ENCODE measurements around the gene RPS15.
"Not testable (repeated sequence)": the region's sequence is repeated elsewhere in the genome, so short reads cannot be mapped to it uniquely, and the experiment has no call there.

The RPS15 gene

DNA sequence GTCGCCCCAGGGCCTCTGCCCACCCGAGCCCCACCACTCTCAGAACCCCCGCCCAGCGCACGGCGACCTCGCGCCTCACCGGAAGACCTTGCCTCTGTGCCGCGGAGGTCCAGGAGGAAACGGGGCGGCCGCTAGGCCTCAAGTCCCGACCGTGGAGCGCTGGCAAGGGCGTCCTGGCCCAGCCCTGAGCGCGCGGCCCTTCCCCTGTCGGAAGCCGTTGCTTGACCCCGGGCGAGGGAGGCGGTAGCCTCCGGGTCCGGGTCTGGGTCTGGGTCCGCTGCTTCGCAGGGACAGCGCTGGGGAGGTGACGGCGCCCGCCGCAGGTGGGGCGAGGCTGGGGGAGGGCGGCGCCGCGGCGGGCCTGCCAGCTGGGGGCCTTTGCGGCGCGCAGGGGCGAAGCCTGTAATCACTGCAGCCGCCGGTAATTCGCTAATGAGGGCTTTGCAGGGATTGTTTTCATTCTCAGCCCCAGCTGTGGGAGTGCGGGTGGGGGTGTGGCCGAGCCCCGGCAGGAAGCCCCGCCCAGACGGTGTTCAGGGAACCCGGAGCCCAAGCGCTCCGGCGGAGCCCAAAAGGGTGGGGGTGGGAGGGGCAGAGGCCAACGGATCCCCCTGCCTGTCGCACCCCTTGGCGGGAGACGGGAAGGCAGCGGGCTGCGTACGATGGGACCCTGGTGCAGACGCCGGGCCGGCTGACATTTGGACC, 32.3 kb downstream of the RPS15 start:
- peak; percentile 75 for DNase-seq
- ATAC-seq: peak; percentile 22

DNA sequence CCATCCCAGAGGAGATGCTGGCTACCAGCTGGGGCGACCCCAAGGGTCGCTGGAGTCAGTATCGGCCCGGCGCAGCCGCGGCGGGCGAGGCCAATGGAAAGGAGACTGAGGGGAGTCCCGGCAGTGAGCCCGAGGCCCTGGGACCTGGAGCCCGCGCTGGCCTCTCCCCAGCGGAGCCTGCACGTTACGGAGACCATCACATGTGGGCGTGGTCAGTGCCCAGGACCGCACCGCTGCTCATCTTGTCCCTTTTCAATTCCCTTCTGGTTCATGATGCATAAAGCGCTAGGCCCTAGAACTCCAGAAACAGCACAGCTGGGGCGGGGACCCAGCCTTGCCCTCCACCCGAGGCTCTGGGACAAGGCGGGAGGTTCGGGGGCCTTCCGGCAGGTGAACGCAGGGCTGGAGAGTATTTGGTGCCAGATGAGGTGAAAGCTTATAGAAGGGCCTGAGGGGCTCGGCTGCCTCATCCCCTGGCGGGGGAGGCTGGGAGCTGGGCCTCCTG, 32.9 kb downstream of the RPS15 start:
- ATAC-seq (no peak), DNase-seq (no peak)

DNA sequence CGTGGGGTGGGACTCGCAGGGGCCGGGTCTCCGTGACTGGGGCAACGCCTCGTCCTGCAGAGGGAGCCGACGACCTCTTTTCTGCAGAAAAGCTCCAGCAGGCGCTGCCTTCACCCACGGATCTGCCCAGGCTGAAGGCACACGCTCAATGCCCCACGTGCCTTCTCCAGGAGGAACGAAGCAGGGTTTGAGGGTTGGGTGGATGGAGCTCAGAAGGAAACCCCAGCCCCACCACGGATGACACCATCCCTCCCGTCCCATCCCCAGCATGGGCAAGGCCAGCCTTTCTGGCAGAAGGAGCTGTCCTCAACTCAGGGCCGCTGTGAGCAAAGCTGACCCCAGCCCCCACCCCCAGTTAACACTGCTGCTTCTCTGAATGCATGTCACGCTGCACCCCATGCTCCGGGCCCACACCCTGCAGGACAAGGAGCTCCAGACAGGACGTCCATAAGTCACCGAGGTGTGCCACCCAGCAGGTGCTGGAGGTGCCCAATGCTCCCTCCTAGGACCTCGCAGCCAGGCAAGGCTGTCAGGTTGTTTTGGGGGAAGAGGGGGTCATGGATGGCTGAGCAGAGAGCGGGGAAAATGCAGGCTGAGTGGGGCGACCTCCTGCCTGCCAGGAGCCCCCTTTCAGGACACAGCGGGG, 33.4 kb downstream of the RPS15 start:
- DNase-seq: no peak
- ATAC-seq: no peak

GRCh38 chr19:1472231-1473084, 34.3 kb downstream of the RPS15 start:
- DNase-seq (no peak), ATAC-seq (no peak)

DNA sequence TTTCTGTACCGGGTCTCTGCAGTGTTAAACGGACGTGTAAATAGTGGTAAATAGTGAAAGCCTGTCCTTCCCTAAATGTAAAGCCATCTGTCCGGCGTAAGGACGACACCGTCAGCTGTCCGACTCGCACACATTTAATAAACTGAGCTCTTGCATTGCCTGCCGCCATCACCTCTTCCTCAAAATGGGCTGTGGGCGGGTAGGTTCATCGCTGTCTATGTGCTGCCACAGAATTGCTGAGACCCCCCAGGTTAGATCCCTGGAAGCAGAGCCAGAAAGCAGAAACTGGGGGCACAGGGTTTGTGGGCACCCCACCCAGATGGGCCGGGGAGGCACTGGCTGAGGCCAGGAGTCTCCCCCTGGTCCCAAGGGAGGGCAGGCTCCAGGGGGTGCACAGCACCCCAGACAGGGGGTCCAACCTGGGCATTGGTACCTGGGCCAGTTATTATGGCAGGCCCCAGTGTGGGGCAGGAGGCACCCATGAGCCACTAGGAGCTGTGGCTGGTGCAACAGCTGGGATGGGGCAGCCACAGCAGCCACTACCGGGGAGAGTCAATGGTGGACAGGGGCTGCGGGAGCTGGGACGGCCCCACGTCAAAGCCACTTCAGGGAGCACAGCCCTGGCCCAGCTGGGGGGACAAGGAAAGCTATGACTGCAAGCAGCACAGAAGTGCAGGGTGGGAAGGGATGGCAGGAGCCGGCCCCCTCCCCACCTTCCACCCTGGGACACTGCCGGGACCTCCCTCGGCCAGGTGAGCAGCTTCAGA, 35.1 kb downstream of the RPS15 start:
- ATAC-seq (no peak), DNase-seq (no peak)

GRCh38 chr19:1474011-1474764, 36.0 kb downstream of the RPS15 start:
- DNase-seq (no peak), ATAC-seq (no peak)

GRCh38 chr19:1474765-1475351, 36.7 kb downstream of the RPS15 start:
- ATAC-seq (no peak), DNase-seq (no peak)

- DNase-seq: no peak
- no peak for ATAC-seq
Measured at GRCh38 chr19:1475751-1476437, 37.7 kb downstream of the RPS15 start.

DNA sequence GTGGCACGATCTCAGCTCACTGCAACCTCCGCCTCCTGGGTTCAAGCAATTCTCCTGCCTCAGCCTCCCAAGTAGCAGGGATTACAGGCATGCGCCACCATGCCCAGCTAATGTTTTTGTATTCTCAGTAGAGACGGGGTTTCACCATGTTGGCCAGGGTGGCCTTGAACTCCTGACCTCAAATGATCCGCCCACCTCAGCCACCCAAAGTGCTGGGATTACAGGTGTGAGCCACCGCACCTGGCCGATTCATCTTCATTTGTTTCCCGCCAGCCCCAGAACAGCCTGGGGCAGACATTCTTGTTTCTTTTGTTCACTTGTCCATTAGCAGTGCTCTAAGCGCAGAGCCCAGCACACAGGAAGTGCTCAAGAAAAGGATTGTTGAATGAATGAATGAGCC, 38.9 kb downstream of the RPS15 start:
- DNase-seq, ATAC-seq: not testable (repeated sequence)

DNA sequence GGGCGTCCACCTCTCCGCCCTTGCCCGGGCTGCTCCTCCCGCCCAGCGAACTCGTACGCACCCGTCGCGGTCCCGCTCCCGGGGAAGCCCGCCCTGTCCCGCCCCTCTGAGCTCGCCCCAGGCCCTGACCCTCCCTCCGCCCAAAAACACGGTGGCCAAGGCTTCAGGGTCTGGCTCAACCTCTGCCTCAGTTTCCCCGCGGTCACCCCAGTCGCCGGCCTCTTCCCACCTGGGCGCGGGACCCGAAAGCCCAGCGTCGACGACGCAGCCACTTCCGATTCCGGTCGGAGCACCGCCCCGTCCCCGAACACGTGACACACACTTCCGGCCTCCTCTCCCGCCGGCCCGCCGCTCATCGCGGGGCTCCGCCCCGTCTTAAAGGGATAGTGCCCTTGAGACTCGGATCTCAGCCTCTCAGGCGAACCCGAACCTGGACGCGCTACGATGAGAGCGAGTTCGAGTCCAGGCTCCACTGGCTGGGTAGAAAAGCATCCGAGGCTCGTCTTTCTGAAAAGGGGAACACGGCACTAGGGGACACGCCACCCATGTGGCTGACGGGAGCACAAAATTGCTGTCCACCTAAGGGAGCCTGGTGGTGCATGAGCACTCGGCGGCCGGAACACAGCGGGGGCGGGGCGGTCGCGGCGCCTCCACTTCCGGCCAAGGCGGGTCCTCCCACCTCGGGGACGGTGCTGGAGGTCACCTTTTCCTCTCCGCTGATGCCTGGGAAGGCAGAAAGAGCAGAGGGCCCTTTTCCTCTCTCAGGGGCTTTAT, 40.9 kb downstream of the RPS15 start, which contains the start of gene C19orf25:
C19orf25 (minus strand) TSS at position 282 of the 774 bp plus-strand sequence. CDS start 312 bp downstream, outside the sequence.
- DNase-seq (peak; percentile 96), ATAC-seq (peak; percentile 93)

- DNase-seq (no peak), ATAC-seq (no peak)
Measured at GRCh38 chr19:1481224-1481892, 43.2 kb downstream of the RPS15 start.

- ATAC-seq: no peak
Measured at GRCh38 chr19:1481893-1482360, 43.7 kb downstream of the RPS15 start.

DNA sequence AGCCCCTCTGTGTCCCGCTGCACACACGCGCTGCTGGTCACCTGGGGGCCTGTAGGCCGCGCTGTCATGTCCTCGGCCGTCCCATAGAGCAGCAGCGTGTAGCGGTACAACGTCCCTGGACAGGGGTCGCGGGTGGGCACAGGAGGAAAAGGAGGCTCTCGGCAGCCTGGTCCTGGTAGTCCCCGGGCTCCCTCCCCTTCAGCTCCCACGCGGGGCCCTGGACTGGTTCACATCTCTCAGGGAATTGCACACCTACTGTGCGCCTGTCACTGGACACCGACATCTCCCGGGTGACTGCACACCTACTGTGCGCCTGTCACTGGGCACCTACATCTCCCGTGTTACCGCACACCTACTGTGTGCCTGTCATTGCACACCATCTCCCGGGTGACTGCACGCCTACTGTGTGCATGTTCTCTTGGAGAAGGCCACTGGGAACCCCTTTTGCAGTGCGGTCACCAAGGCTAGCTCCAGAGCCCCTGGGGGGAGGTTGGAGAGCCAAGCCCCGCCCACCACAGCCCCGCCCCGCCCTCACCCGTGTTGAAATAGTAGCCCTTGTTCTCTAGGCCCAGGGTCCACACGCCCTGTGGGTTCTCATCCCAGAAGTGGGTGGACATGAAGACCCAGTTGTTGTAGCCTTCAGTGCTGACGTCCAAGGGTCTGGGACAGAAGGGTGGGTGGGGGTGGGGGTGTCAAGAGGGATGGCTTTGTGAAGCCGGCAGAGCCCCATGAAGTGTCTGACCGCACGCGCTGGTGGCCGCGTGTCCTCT, 44.4 kb downstream of the RPS15 start:
- DNase-seq (no peak), ATAC-seq (no peak)

More at GRCh38 chr19:1481893-1482360, 43.7 kb downstream of the RPS15 start:
- no peak for DNase-seq

DNA sequence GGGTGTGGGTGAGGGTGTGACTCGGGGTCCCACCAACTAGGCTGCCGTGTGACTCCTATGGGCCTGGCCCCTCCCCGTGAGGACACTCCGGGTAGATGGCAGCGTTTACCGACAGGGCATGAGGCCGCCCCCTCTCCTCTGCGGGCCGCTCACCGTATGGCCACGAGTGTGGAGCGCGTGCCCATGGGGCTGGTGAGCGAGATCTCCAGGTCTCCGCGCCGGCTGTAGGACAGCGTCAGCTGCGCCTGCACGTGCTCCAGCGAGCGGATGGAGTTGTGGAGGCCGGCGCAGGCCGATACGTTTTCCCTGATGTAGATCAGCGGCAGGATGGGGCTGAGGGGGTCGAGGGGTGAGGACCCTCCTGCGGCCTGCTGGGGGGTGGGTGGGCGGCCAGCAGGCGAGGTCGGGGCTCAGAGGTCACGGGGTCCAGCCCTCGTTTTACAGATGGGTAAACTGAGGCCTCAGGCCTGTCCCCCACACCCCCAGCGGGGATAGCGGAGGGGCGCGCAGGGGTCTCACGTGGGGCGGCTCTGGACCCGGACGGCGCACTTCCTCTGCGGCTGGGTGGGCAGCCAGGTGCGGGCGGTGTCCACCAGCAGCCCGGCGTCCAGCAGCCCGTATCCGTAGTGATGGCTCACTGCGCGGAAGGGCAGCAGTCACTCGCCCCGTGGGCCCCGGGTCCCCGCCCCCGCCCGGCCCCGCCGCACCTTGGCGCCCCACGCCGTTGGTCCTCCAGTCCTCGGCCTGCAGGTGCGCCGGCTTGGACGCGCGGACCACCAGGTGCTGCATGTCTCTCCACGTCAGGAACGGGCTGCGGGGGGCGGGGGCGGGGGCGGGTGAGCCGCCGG, 45.2 kb downstream of the RPS15 start:
- DNase-seq: no peak
- ATAC-seq: no peak

GRCh38 chr19:1483979-1484428, 45.8 kb downstream of the RPS15 start:
- ATAC-seq (no peak), DNase-seq (no peak)

GRCh38 chr19:1486720-1487575, 48.8 kb downstream of the RPS15 start:
- no peak for DNase-seq

More at GRCh38 chr19:1486720-1487575, 48.8 kb downstream of the RPS15 start:
- ATAC-seq: no peak
